CD4-positive, CD25-positive, alpha-beta regulatory T cell (primary cell): ENCODE measurements around the gene DHRS9. TPM values are rescaled to one million over a fixed set of nuclear protein-coding genes. Genes with fewer than 3 reads are reported as not detected.

Experiments used
- ATAC-seq, 2 donors: fragments of 150-1000 bp; cut with Tn5 transposase; one replicate each; pipeline ENCODE4 v1.10.0; 2021; ENCODE audit warnings: low read depth in 2 of 2, moderate number of reproducible peaks in 2 of 2, moderate library complexity in 1 of 2
- DNase-seq, 3 donors: peaks; one replicate each; pipeline versions ENCODE4 v3.0.0 to v3.0.0-alpha.2; 2012 to 2022; ENCODE audit warnings: mixed read lengths in 1 of 3
- H3K27ac ChIP-seq: one replicate; pipeline ENCODE4 v1.7.0; 2013; ENCODE audit warnings: mild to moderate bottlenecking, low read length; ENCODE audit not compliant: insufficient read depth, poor library complexity, severe bottlenecking
- H3K27me3 ChIP-seq: one replicate; pipeline ENCODE4 v1.7.0; 2013; ENCODE audit warnings: low read length; ENCODE audit not compliant: control insufficient read depth, insufficient read depth
- H3K36me3 ChIP-seq: one replicate; pipeline ENCODE4 v1.7.0; 2013; ENCODE audit warnings: mild to moderate bottlenecking, low read length, moderate library complexity; ENCODE audit not compliant: control insufficient read depth, insufficient read depth
- H3K4me1 ChIP-seq: 2 replicates; pipeline ENCODE4 v1.7.0; 2013; ENCODE audit warnings: mild to moderate bottlenecking, low read length; ENCODE audit not compliant: insufficient read depth, control insufficient read depth, poor library complexity, severe bottlenecking
- H3K4me3 ChIP-seq: one replicate; pipeline ENCODE4 v1.7.0; 2013; ENCODE audit warnings: low read depth, mild to moderate bottlenecking, low read length, moderate library complexity
- H3K9me3 ChIP-seq, 2 experiments: 1 replicate in 1 of 2; 2 replicates in 1 of 2; pipeline ENCODE4 v1.7.0; 2013; ENCODE audit warnings: low read length in 2 of 2, mild to moderate bottlenecking in 1 of 2, moderate library complexity in 1 of 2; ENCODE audit not compliant: control insufficient read depth in 2 of 2
- H3K27ac Mint-ChIP-seq, 3 donors: one replicate each; pipeline ENCODE4 v1.8.0; 2020 to 2022; ENCODE audit warnings: mild to moderate bottlenecking in 3 of 3, mixed read lengths in 3 of 3, moderate library complexity in 2 of 3
- H3K27me3 Mint-ChIP-seq: one replicate; pipeline ENCODE4 v1.8.0; 2022; ENCODE audit warnings: mild to moderate bottlenecking, mixed read lengths
- H3K36me3 Mint-ChIP-seq: one replicate; pipeline ENCODE4 v1.8.0; 2020; ENCODE audit warnings: mixed read lengths
- H3K4me1 Mint-ChIP-seq, 4 donors: one replicate each; pipeline ENCODE4 v1.8.0; 2020 to 2022; ENCODE audit warnings: mixed read lengths in 4 of 4, mild to moderate bottlenecking in 1 of 4
- H3K4me3 Mint-ChIP-seq, 4 donors: one replicate each; pipeline ENCODE4 v1.8.0; 2020 to 2022; ENCODE audit warnings: mild to moderate bottlenecking in 4 of 4, mixed read lengths in 4 of 4, moderate library complexity in 3 of 4
- H3K9me3 Mint-ChIP-seq, 7 donors: one replicate each; pipeline ENCODE4 v1.8.0; 2020 to 2022; ENCODE audit warnings: mixed read lengths in 7 of 7, mild to moderate bottlenecking in 3 of 7, moderate library complexity in 2 of 7
- polyA plus RNA-seq, 4 donors: library from polyadenylated mRNA; unstranded; fragments of 300-500 nt; fragmentation: Illumina TruSeq; gene quantifications; one replicate each; pipeline ENCODE4 v1.2.3, GENCODE V29; 2021
- total RNA-seq: library from RNA; stranded (reverse); gene quantifications from one replicate; pipeline ENCODE4 v1.2.3, GENCODE V29; 2022

DHRS9 gene
- total and polyA plus RNA-seq, 5 donors from 2014 or later: not detected

GRCh38 chr2:169106563-169107545 is 37.5 kb downstream of the DHRS9 start:
- Mint-ChIP-seq H3K9me3 (peaks cover 0 to 1% (median 0%) of the 10 kb centered on the region in 7 donors), H3K36me3 (no peaks in the 10 kb centered on the region), H3K4me1 (peaks cover 0 to 42% (median 22%) of the 10 kb centered on the region in 4 donors), H3K4me3 (peak overlapping the region in 1 of 4 donors; percentile 27), H3K27ac (peak overlapping the region in 2 of 3 donors; percentile 28 to 77), H3K27me3 (peaks cover 4% of the 10 kb centered on the region)
- no peaks in the 10 kb centered on the region for H3K36me3 ChIP-seq
- H3K4me1 ChIP-seq: peaks cover 36% of the 10 kb centered on the region
- no peaks in the 10 kb centered on the region for H3K27me3 ChIP-seq
- DNase-seq (no peak), ATAC-seq (no peak)
- H3K4me3 ChIP-seq: peak overlapping the region; percentile 39
- H3K27ac ChIP-seq: peak overlapping the region; percentile 16
- no peaks in the 10 kb centered on the region for H3K9me3 ChIP-seq

GRCh38 chr2:169107645-169108044 is 38.3 kb downstream of the DHRS9 start:
- Mint-ChIP-seq H3K4me3 (peak overlapping the region in 1 of 4 donors; percentile 49), H3K9me3 (peaks cover 0 to 1% (median 0%) of the 10 kb centered on the region in 7 donors)

GRCh38 chr2:169108099-169108884 is 38.9 kb downstream of the DHRS9 start:
- no peaks in the 10 kb centered on the region for H3K27me3 ChIP-seq
- H3K36me3 Mint-ChIP-seq: no peaks in the 10 kb centered on the region
- ATAC-seq (no peak), DNase-seq (no peak)
- no peak overlapping the region for H3K4me3 ChIP-seq
- peaks cover 0 to 42% (median 22%) of the 10 kb centered on the region in 4 donors for H3K4me1 Mint-ChIP-seq
- H3K27ac Mint-ChIP-seq: peak overlapping the region in 1 of 3 donors; percentile 69
- H3K27ac ChIP-seq: peak overlapping the region; percentile 55
- H3K27me3 Mint-ChIP-seq: peaks cover 2% of the 10 kb centered on the region
- H3K9me3 Mint-ChIP-seq: peaks cover 0 to 1% (median 0%) of the 10 kb centered on the region in 7 donors
- peaks cover 36% of the 10 kb centered on the region for H3K4me1 ChIP-seq
- no peaks in the 10 kb centered on the region for H3K36me3 ChIP-seq
- H3K9me3 ChIP-seq: no peaks in the 10 kb centered on the region
- no peak overlapping the region for H3K4me3 Mint-ChIP-seq

More at GRCh38 chr2:169107645-169108044, 38.3 kb downstream of the DHRS9 start:
- H3K27me3 Mint-ChIP-seq: peaks cover 4% of the 10 kb centered on the region
- Histone ChIP-seq H3K4me1 (peaks cover 36% of the 10 kb centered on the region), H3K36me3 (no peaks in the 10 kb centered on the region), H3K4me3 (peak overlapping the region; percentile 39), H3K9me3 (no peaks in the 10 kb centered on the region), H3K27ac (peak overlapping the region; percentile 55), H3K27me3 (no peaks in the 10 kb centered on the region)
- H3K27ac Mint-ChIP-seq: peak overlapping the region in 1 of 3 donors; percentile 69
- peaks cover 0 to 42% (median 22%) of the 10 kb centered on the region in 4 donors for H3K4me1 Mint-ChIP-seq
- DNase-seq (peak in 2 of 3 donors; percentile 53 to 74), ATAC-seq (peak; percentile 72 to 91)
- H3K36me3 Mint-ChIP-seq: no peaks in the 10 kb centered on the region

GRCh38 chr2:169109502-169110409 is 40.4 kb downstream of the DHRS9 start:
- Mint-ChIP-seq H3K27ac (peak overlapping the region in 1 of 3 donors; percentile 26), H3K9me3 (peaks cover 0 to 1% (median 0%) of the 10 kb centered on the region in 7 donors), H3K27me3 (no peaks in the 10 kb centered on the region), H3K4me1 (peaks cover 0 to 39% (median 22%) of the 10 kb centered on the region in 4 donors), H3K36me3 (no peaks in the 10 kb centered on the region), H3K4me3 (no peak overlapping the region)
- H3K9me3 ChIP-seq: no peaks in the 10 kb centered on the region
- peaks cover 36% of the 10 kb centered on the region for H3K4me1 ChIP-seq
- peak in 1 of 2 donors; percentile 28 for ATAC-seq
- H3K36me3 ChIP-seq: no peaks in the 10 kb centered on the region
- DNase-seq: peak; percentile 26 to 67 (median 45)
- no peak overlapping the region for H3K27ac ChIP-seq
- H3K27me3 ChIP-seq: no peaks in the 10 kb centered on the region
- no peak overlapping the region for H3K4me3 ChIP-seq

- no peak overlapping the region for H3K27ac Mint-ChIP-seq
- H3K36me3 Mint-ChIP-seq: no peaks in the 10 kb centered on the region
- H3K36me3 ChIP-seq: no peaks in the 10 kb centered on the region
- H3K4me1 ChIP-seq: peaks cover 34% of the 10 kb centered on the region
- H3K4me1 Mint-ChIP-seq: peaks cover 0 to 36% (median 18%) of the 10 kb centered on the region in 4 donors
- no peaks in the 10 kb centered on the region for H3K9me3 ChIP-seq
- no peaks in the 10 kb centered on the region for H3K27me3 ChIP-seq
- ATAC-seq: no peak
- peaks cover 0 to 1% (median 0%) of the 10 kb centered on the region in 7 donors for H3K9me3 Mint-ChIP-seq
- no peak overlapping the region for H3K27ac ChIP-seq
- no peaks in the 10 kb centered on the region for H3K27me3 Mint-ChIP-seq
- H3K4me3 Mint-ChIP-seq: no peak overlapping the region
- H3K4me3 ChIP-seq: no peak overlapping the region
- no peak for DNase-seq
Measured at GRCh38 chr2:169110419-169110818, 41.1 kb downstream of the DHRS9 start.

GRCh38 chr2:169110916-169111315 is 41.6 kb downstream of the DHRS9 start:
- Histone ChIP-seq H3K27ac (no peak overlapping the region), H3K27me3 (no peaks in the 10 kb centered on the region), H3K4me1 (peaks cover 29% of the 10 kb centered on the region), H3K4me3 (no peak overlapping the region), H3K36me3 (no peaks in the 10 kb centered on the region), H3K9me3 (no peaks in the 10 kb centered on the region)
- H3K4me3 Mint-ChIP-seq: no peak overlapping the region
- ATAC-seq (no peak), DNase-seq (no peak)
- H3K27ac Mint-ChIP-seq: no peak overlapping the region
- H3K36me3 Mint-ChIP-seq: no peaks in the 10 kb centered on the region
- peaks cover 0 to 1% (median 0%) of the 10 kb centered on the region in 7 donors for H3K9me3 Mint-ChIP-seq
- no peaks in the 10 kb centered on the region for H3K27me3 Mint-ChIP-seq
- peaks cover 0 to 31% (median 15%) of the 10 kb centered on the region in 4 donors for H3K4me1 Mint-ChIP-seq
